ENCODE measurements around the gene RFTN1.

Gene RFTN1

DNA sequence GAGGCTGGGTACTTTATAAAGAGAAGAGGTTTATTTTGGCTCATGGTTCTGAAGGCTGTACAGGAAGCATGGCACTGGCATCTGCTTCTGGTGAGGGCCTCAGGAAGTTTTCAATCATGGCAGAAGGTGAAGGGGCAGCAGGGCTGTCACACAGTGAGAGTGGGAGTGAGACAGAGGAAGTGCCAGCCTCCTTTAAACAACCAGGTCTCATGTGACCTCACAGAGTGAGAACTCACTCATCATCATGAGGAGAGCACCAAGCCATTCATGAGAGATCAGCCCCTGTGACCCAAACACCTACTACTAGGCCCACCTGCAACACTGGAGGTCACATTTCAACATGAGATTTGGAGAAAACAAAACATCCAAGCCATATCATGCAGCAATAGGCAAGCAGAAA is 9.3 kb upstream of the RFTN1 start:
- ChIA-PET POLR2A (no interaction called here), CTCF (interaction anchor here (1.5 kb wide), 1 partner anchor 29 kb away, joined by 3 read pairs; no protein-coding TSS in a partner anchor)
- DNase-seq (ENCODE audit: low read depth, low spot score): no peak
- TF ChIP-seq, protein P1, sequence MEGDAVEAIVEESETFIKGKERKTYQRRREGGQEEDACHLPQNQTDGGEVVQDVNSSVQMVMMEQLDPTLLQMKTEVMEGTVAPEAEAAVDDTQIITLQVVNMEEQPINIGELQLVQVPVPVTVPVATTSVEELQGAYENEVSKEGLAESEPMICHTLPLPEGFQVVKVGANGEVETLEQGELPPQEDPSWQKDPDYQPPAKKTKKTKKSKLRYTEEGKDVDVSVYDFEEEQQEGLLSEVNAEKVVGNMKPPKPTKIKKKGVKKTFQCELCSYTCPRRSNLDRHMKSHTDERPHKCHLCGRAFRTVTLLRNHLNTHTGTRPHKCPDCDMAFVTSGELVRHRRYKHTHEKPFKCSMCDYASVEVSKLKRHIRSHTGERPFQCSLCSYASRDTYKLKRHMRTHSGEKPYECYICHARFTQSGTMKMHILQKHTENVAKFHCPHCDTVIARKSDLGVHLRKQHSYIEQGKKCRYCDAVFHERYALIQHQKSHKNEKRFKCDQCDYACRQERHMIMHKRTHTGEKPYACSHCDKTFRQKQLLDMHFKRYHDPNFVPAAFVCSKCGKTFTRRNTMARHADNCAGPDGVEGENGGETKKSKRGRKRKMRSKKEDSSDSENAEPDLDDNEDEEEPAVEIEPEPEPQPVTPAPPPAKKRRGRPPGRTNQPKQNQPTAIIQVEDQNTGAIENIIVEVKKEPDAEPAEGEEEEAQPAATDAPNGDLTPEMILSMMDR (IDR thresholded peaks at IDR 0.05; ENCODE audit: insufficient read depth, low read length, missing control alignments): no peak
- H3K4me3 ChIP-seq (ENCODE audit: low read depth, low read length): no peak overlapping the region

DNA sequence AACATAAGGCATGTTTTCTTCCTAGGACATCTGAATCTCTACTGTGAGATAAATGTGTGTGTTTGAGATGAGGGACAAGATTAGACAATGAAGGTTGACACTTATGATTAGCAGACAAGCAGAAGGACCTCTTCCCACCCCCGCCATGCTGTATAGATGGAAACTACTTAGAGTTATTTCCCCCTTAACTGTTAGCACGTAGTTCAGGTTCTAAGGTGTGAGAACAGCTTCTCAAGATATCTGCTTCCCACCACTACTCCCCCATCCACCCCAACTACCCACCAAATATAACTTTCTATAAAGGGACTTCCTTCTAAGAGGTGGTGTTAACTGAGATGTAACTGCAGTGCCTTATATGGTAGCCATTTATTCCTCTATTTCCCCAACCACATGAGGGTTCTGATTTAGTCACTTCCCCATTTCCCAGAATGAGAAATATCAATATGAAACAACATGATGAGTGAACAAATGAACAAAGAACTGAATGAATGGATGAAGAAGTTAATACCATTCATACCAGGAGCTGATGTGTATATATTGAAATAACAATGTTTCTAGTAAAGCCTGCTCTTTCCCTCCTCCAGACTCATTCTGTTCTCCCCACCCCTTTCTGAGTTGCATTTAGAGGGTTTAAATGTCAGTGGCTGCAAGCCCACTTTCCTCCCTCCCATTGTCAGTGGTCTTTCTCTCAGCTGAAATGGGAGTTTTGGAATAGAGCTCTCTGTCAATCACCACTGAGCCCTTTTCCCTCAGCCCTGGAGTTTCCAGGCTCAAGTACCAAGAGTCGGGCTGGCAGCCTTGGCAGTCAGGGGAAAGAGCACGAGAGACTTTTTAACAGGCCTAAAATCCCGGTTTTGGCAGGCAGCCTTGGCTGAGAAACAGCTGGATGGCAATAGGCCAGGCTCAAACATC is 7.7 kb upstream of the RFTN1 start:
- POLR2A ChIA-PET: no interaction called here
- CTCF ChIA-PET: interaction anchor here (0.8 to 1.5 kb wide), 4 partner anchors 13 to 232 kb away, joined by 3 to 5 read pairs (median 4); no protein-coding TSS in a partner anchor
- no peak overlapping the region for H3K4me3 ChIP-seq (ENCODE audit: low read depth, low read length)
- no peak for DNase-seq (ENCODE audit: low read depth, low spot score)
- TF ChIP-seq, protein P1 (IDR thresholded peaks at IDR 0.05; ENCODE audit: insufficient read depth, low read length, missing control alignments): no peak

DNA sequence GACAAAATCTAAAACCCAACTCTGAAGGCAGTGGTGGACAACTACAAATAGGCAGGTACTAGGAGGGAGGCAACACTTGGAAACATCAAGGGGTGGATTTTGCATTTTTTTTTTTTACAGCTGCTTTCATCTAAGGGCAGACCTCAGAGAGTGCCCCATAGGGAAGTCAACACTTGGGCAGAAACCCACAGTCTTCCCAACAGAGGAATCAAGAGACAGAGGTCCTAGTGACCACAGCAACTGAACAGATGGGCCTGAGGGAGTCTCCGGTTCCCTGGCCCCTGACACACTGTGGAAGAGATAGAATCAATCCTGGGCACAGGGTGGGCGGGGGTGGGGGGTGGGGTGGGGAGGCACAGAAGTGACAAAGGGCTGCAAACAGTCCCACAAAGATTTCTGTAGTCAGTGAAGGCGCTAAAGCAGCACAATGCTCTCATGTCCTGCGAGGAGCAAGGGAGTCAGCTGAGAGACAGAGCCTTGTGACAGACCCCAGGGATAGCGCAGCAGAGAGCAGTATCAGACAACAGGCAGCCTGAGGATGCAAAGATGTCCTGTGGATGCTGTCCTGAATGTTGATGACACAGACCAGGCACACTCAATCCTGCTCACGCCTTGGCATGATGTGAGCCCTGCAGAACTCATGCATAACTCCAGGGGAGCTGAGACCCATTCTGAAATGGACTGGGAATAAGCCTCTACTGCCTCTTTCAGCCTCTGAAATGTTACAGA is 6.9 kb upstream of the RFTN1 start:
- no peak for DNase-seq (ENCODE audit: low read depth, low spot score)
- CTCF ChIA-PET: interaction anchor here (0.7 kb wide), 1 partner anchor 232 kb away, joined by 3 read pairs; no protein-coding TSS in a partner anchor
- no peak overlapping the region for H3K4me3 ChIP-seq (ENCODE audit: low read depth, low read length)
- TF ChIP-seq, protein P1 (IDR thresholded peaks at IDR 0.05; ENCODE audit: insufficient read depth, low read length, missing control alignments): no peak
- POLR2A ChIA-PET: no interaction called here

DNA sequence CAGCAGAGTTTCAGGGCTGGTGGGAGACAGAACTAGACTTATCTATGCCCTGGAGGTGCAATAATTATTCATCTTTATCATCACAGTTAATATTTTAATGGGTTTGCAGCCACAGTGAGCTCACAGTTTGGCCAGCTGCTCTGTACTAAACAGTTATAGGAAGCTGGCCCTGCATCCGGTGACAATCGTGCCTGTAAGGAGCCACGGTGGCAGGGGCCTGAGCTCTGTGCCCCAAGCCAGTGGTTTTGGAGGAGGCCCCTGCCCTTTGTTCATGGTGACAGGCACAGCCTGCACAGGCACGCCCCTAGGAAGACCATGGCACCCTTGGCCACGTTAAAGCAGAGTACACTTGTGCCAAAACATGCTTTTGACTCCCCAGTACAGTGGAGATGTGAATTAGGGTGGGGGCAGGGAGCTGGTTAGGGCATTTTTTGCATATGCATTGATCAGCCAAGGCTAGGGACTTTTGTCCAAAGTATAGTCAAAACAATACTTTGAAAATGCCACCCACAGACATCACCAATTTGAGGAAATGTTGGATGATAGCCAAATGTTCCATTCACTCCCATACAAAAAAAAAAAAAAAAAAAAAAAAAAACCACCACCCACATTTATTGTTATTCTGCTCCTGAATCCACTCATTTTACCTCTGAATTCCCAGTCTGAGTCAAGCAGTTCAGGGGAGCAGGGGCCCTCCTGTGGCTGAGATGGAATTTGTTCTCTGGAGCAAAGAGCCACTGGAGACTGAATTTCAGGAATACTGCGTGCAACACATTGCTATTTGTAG is 3.4 kb upstream of the RFTN1 start:
- TF ChIP-seq, protein P1 (IDR thresholded peaks at IDR 0.05; ENCODE audit: insufficient read depth, low read length, missing control alignments): peak; percentile 80
- CTCF ChIA-PET: interaction anchor here (0.6 to 5.7 kb wide), 38 partner anchors 9 to 249 kb away, joined by 3 to 166 read pairs (median 6); partner anchors contain the start of gene OXNAD1
- no peak for DNase-seq (ENCODE audit: low read depth, low spot score)
- no peak overlapping the region for H3K4me3 ChIP-seq (ENCODE audit: low read depth, low read length)
- POLR2A ChIA-PET: interaction anchor here (1.0 kb wide), 1 partner anchor 227 kb away, joined by 3 read pairs; no protein-coding TSS in a partner anchor

DNA sequence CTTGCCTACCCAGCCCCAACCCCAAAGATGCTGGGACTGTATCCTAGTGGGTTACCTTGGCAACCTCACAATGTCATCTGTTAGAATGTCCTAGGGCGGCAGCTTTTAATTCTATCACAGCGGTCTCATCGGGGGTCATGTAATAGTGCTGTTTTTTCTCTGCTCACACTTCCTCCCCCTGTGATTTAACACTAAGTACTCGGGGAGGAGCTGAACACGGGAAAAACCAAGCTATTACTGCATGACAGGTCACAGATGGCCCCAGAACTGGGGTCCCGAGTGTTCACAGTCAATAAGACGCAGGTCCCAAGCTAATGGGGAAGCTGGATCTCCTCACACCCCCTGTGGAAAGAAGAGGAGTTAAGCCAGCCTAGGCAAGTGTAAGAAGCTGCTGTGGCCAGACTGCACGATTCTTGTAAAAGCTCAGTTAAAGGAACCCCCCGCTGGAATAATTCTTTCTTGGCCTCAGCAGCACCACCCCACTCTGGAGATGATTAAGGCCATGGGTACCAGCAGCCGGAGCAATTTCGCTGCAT is 2.5 kb upstream of the RFTN1 start:
- H3K4me3 ChIP-seq (ENCODE audit: low read depth, low read length): no peak overlapping the region
- DNase-seq (ENCODE audit: low read depth, low spot score): no peak
- CTCF ChIA-PET: interaction anchor here (0.7 to 5.7 kb wide), 32 partner anchors 10 to 248 kb away, joined by 3 to 166 read pairs (median 6); partner anchors contain the start of gene OXNAD1
- TF ChIP-seq, protein P1 (IDR thresholded peaks at IDR 0.05; ENCODE audit: insufficient read depth, low read length, missing control alignments): no peak
- POLR2A ChIA-PET: interaction anchor here (1.0 kb wide), 1 partner anchor 226 kb away, joined by 3 read pairs; no protein-coding TSS in a partner anchor

Data from AG04449 (cell line).